Right lung (tissue), 5 donors: ENCODE data around the gene SLC30A9. TPM values are rescaled to one million over a fixed set of nuclear protein-coding genes. Genes with fewer than 3 reads are reported as not detected.

Experiments used
- DNase-seq, 2 donors: peaks; one replicate each; pipeline ENCODE4 v3.0.0-alpha.2; 2013
- polyA plus RNA-seq, 5 donors: library from polyadenylated mRNA; unstranded; fragments of 120-200 nt; gene quantifications; one replicate each; pipeline versions ENCODE4 v1.2.1 to v1.2.3, GENCODE V29; 2013; ENCODE audit warnings: inconsistent platforms in 1 of 5, low replicate concordance in 1 of 5; ENCODE audit not compliant: insufficient read length in 5 of 5, insufficient read depth in 1 of 5

Gene SLC30A9
- polyA plus RNA-seq, 5 donors = 64.5 to 104 (median 97.3) TPM

DNA sequence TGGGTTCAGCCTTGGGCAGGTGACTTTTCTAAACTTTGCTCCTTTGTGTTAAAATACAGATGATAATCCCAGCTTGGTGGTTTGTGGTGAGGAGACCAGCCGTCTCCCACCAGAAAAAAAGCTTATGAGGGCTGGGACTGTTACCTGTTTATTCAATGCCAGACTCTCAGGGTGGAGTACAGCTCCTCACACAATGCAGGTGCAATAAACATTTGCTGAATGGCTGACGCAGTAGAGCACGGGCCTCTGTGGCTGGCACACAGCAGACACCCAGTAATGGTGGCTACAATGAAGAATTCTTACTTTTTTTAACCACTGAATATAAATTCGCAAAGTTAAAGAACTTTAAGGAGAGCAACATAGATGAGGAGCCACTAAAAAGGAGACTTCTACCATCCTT is 131.9 kb downstream of the SLC30A9 start:
- DNase-seq = no peak

DNA sequence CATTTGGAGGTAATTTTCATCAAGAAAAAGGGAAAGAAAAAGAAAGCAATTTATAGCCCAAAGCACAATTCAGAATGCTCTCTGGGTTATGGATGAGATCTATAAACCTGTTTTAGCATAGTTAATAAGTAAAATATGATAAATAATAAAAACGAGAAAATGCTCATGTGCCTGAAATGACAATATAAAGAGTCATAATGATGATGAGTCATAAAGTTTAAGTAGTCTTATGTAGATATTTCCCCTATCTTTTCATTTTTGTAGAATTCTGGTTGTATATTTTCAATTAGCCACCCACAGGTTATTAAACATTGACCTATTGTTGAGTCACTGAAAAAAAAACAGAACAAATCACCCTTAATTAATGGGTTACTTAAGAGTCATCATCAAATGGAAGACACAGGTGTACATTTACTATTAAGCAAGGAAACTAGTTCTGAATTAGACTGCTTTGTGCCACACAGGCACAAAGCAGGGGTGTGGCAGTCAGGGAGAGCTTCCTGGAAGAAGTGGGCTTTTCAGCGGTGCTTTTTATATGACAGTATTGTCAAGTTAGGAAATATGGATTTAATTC is 132.8 kb downstream of the SLC30A9 start:
- DNase-seq = no peak

DNA sequence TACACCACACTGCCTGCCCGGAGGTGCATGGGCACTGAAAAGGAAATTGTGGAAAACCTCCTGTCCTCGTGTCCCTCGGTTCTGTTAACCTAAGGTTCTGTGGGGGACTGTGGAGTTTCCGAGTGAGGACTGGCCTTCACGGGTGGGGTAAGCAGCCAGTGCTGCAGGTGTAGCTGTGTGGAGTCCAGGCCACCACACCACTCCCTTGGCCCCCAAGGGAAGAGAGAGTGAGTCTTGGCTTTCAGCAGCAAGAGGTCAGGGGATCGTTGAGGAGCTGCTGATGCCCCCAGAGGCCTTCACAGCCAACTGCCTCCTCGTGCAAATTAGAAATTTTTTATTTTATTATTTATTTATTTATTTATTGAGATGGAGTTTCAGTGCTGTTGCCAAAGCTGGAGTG is 141.8 kb downstream of the SLC30A9 start:
- DNase-seq = no peak

DNA sequence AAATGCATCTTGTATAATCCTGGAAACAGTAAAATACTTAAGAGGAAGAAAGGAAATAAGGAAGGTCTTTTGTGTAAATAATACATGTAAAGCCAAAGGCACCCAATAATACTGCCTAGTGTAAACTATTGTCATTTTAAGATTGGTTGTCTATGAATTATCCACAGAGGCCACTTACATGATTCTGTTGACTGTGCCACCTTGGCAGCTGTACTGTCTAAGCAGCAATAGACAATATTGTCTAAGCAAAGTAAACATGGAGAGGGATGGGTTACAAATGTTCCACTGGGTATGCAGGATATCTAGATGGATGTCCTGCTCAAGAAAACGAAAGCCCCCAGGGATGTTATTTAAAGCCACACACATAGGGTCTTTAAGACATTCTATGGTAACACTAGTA is 142.7 kb downstream of the SLC30A9 start:
- DNase-seq = no peak

DNA sequence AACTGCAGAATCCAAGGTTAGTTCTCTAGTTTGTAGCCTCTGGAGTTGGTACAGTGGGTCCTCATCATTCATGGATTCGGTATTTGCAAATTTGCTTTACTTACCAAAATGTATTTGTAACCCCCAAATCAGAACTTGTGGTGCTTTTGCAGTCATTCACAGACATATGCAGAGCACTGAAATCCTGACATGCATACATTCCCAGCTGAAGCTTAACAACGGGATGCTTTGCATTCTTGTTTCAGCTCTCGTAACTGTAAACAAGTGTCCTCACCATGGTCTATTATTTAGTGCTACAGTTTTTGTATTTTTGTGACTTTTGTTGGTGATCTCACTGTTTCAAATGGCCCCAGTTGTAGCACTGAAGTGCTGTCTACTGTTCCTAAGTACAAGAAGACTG is 146.0 kb downstream of the SLC30A9 start:
- no peak for DNase-seq

Other genes starting within 250 kb of the SLC30A9 start
- under 1 TPM in 3 of 5 donors, not detected in 2; 0.07 to 0.17 (median 0.08) TPM for gene PHOX2B, start 241.8 kb upstream of the SLC30A9 start, polyA plus RNA-seq
- 10 to 100 TPM; 25.3 to 38.5 (median 31.2) TPM for gene TMEM33, start 55.1 kb upstream of the SLC30A9 start, polyA plus RNA-seq
- under 1 TPM; 0.13 to 0.25 (median 0.21) TPM for gene DCAF4L1, start 8.8 kb upstream of the SLC30A9 start, polyA plus RNA-seq
- gene BEND4, start 162.1 kb downstream of the SLC30A9 start, polyA plus RNA-seq = under 1 TPM; 0.03 to 0.12 (median 0.05) TPM